ENCODE results near the gene DNAJC5.

GRCh38 chr20:63942969-63943807 lies 48.3 kb downstream of the DNAJC5 start:
- no peak for TF ChIP-seq NRF1 (IDR thresholded peaks at IDR 0.05; ENCODE audit: low read depth, low read length)
- TF ChIP-seq, protein P1, sequence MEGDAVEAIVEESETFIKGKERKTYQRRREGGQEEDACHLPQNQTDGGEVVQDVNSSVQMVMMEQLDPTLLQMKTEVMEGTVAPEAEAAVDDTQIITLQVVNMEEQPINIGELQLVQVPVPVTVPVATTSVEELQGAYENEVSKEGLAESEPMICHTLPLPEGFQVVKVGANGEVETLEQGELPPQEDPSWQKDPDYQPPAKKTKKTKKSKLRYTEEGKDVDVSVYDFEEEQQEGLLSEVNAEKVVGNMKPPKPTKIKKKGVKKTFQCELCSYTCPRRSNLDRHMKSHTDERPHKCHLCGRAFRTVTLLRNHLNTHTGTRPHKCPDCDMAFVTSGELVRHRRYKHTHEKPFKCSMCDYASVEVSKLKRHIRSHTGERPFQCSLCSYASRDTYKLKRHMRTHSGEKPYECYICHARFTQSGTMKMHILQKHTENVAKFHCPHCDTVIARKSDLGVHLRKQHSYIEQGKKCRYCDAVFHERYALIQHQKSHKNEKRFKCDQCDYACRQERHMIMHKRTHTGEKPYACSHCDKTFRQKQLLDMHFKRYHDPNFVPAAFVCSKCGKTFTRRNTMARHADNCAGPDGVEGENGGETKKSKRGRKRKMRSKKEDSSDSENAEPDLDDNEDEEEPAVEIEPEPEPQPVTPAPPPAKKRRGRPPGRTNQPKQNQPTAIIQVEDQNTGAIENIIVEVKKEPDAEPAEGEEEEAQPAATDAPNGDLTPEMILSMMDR (IDR thresholded peaks at IDR 0.05; ENCODE audit: control extremely low read depth in 1 of 3, insufficient read depth in 1 of 3, low read depth in 1 of 3, low read length in 3 of 3) = no peak
- no peak for TF ChIP-seq BCL11A (IDR thresholded peaks at IDR 0.05; ENCODE audit: low read depth in 2 of 2, low read length in 2 of 2)
- no peak for TF ChIP-seq JUND (IDR thresholded peaks at IDR 0.05; ENCODE audit: low read length)
- TF ChIP-seq KDM5A (IDR thresholded peaks at IDR 0.05; ENCODE audit: low read length) = no peak
- no peak for TF ChIP-seq RBBP5 (IDR thresholded peaks at IDR 0.05; ENCODE audit: borderline replicate concordance, low read depth, low read length)
- TF ChIP-seq POLR2A (IDR thresholded peaks at IDR 0.05; ENCODE audit: control extremely low read depth in 1 of 2, low read depth in 2 of 2, low read length in 2 of 2) = no peak
- TF ChIP-seq YY1 (IDR thresholded peaks at IDR 0.05; ENCODE audit: low read depth, low read length) = no peak
- no peak for TF ChIP-seq RAD21 (IDR thresholded peaks at IDR 0.05 in 1 of 2, conservative IDR thresholded peaks at IDR 0.05 in 1 of 2; ENCODE audit: low read depth in 2 of 2, low read length in 2 of 2)
- TF ChIP-seq RFX5 (IDR thresholded peaks at IDR 0.05; ENCODE audit: borderline replicate concordance, low read depth, low read length) = no peak
- TF ChIP-seq, protein P2, sequence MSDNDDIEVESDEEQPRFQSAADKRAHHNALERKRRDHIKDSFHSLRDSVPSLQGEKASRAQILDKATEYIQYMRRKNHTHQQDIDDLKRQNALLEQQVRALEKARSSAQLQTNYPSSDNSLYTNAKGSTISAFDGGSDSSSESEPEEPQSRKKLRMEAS (IDR thresholded peaks at IDR 0.05) = no peak
- no peak for TF ChIP-seq BRCA1 (IDR thresholded peaks at IDR 0.05; ENCODE audit: low read depth, low read length)
- TF ChIP-seq SP4 (IDR thresholded peaks at IDR 0.05; ENCODE audit: low read length) = no peak

All from H1 (cell line).